ENCODE data around the gene RPS21.
"Not testable (repeated sequence)": the region's sequence is repeated elsewhere in the genome, so short reads cannot be mapped to it uniquely, and the experiment has no call there.

RPS21 gene

GRCh38 chr20:62365814-62366369, 21.0 kb upstream of the RPS21 start:
- DNase-seq (ENCODE audit: low spot score): no peak

GRCh38 chr20:62366370-62367135, 20.4 kb upstream of the RPS21 start:
- DNase-seq (ENCODE audit: low spot score): no peak

- DNase-seq (ENCODE audit: low spot score): peak; percentile 87
Observed at GRCh38 chr20:62367136-62367632, 19.7 kb upstream of the RPS21 start, which contains the start of gene LAMA5. Gene LAMA5, minus strand, starts transcription at chr20:62367312. Its CDS starts 67 bp downstream, at chr20:62367245.

GRCh38 chr20:62367633-62368391, 19.1 kb upstream of the RPS21 start:
- DNase-seq (ENCODE audit: low spot score): no peak

- no peak for DNase-seq (ENCODE audit: low spot score)
Observed at GRCh38 chr20:62368392-62368975, 18.4 kb upstream of the RPS21 start.

- DNase-seq (ENCODE audit: low spot score): peak; percentile 70
Observed at GRCh38 chr20:62368976-62369814, 17.7 kb upstream of the RPS21 start.

GRCh38 chr20:62369815-62370114, 17.1 kb upstream of the RPS21 start:
- no peak for DNase-seq (ENCODE audit: low spot score)

GRCh38 chr20:62370115-62370806, 16.6 kb upstream of the RPS21 start:
- DNase-seq (ENCODE audit: low spot score): peak; percentile 83

GRCh38 chr20:62370807-62371587, 15.9 kb upstream of the RPS21 start:
- no peak for DNase-seq (ENCODE audit: low spot score)

GRCh38 chr20:62371588-62372041, 15.3 kb upstream of the RPS21 start:
- DNase-seq (ENCODE audit: low spot score): no peak

- DNase-seq (ENCODE audit: low spot score): no peak
Observed at GRCh38 chr20:62372042-62372993, 14.6 kb upstream of the RPS21 start.

GRCh38 chr20:62373631-62374179, 13.2 kb upstream of the RPS21 start:
- DNase-seq (ENCODE audit: low spot score): not testable (repeated sequence)

- DNase-seq (ENCODE audit: low spot score): no peak
Observed at GRCh38 chr20:62374331-62375152, 12.4 kb upstream of the RPS21 start.

GRCh38 chr20:62376112-62377063, 10.5 kb upstream of the RPS21 start:
- DNase-seq (ENCODE audit: low spot score): no peak

GRCh38 chr20:62377064-62377461, 9.8 kb upstream of the RPS21 start:
- no peak for DNase-seq (ENCODE audit: low spot score)

GRCh38 chr20:62377615-62378178, 9.2 kb upstream of the RPS21 start:
- DNase-seq (ENCODE audit: low spot score): no peak

Measured in GM03348 (cell line).